HUES48 (cell line): ENCODE results near the gene COL8A1.
"Not testable (repeated sequence)": the region's sequence is repeated elsewhere in the genome, so short reads cannot be mapped to it uniquely, and the experiment has no call there.

Experiments
- H3K27ac ChIP-seq: one replicate; pipeline ENCODE4 v1.7.0; 2013; ENCODE audit warnings: low read depth, low read length, inconsistent platforms
- H3K27me3 ChIP-seq: 2 replicates; pipeline ENCODE4 v1.6.1; 2013; ENCODE audit warnings: mild to moderate bottlenecking, low read length; ENCODE audit not compliant: control insufficient read depth, insufficient read depth
- H3K36me3 ChIP-seq: 2 replicates; pipeline ENCODE4 v1.6.1; 2013; ENCODE audit warnings: low read length; ENCODE audit not compliant: control insufficient read depth, insufficient read depth
- H3K4me1 ChIP-seq: 2 replicates; pipeline ENCODE4 v1.6.1; 2013; ENCODE audit warnings: mild to moderate bottlenecking, low read length; ENCODE audit not compliant: control insufficient read depth, insufficient read depth
- H3K4me3 ChIP-seq: 2 replicates; pipeline ENCODE4 v1.5.1; 2013; ENCODE audit warnings: mild to moderate bottlenecking, low read depth, low read length
- H3K9ac ChIP-seq: 2 replicates; pipeline ENCODE4 v1.6.1; 2013; ENCODE audit warnings: mild to moderate bottlenecking, low read depth, low read length, moderate library complexity
- H3K9me3 ChIP-seq: 2 replicates; pipeline ENCODE4 v1.6.1; 2013; ENCODE audit warnings: low read length; ENCODE audit not compliant: control insufficient read depth, insufficient read depth

Gene COL8A1

DNA sequence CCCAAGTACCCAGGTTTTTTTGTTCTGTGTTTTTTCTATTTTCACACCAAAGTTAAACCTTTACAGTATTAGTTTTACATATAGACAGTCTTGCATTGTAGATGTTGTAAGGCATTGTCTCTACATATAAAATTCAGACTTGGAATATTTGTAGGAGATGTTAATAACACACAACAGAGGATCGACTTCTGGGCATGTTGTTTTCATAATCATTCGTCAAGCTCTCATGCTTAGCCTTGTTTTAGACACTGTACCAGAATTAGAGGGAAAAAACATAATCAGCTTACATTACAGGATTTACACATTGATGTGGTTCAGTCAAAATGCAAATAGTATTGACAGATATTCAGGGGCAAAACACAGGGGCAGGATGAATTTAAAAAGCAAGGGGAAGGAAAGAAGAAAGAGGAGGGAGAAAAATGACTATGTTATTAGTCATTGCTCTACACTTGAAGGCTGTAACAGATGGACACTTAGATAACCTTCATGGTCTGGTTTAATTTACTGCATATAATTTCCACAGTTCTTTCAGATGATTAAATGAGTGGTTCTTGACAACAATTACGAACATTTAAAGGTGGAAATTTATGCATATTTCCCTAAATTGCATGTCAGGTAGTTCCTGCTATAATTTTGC lies 186.7 kb downstream of the COL8A1 start:
- Histone ChIP-seq H3K9me3 (no peaks in the 10 kb centered on the region), H3K4me3 (no peak overlapping the region), H3K27ac (no peak overlapping the region), H3K27me3 (no peaks in the 10 kb centered on the region), H3K36me3 (no peaks in the 10 kb centered on the region), H3K9ac (no peak overlapping the region), H3K4me1 (peaks cover 14% of the 10 kb centered on the region; the same call in 1 of the 2 replicates)

DNA sequence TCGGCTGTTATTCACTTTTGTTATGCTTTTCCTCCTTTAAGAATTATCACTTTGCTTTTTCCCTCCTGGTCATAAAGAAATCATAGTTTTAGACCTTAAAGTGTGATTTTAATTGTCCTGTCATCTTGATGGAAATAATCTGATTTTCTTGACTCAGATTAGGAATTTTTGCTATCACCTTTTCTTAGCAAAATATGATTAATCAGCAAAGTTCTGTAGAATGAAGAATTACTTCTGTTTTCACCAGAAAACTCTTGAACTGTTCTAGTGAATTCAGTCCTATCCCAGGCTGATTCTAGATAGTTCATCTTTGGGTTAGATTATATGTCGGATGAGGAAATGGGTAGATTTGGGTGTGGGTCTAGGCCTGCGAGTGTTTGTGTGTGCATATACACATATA lies 191.4 kb downstream of the COL8A1 start:
- H3K27ac ChIP-seq = no peak overlapping the region
- H3K4me3 ChIP-seq = no peak overlapping the region
- H3K9me3 ChIP-seq = no peaks in the 10 kb centered on the region
- H3K4me1 ChIP-seq = peaks cover 15% of the 10 kb centered on the region
- H3K9ac ChIP-seq = no peak overlapping the region
- H3K27me3 ChIP-seq = no peaks in the 10 kb centered on the region
- H3K36me3 ChIP-seq = no peaks in the 10 kb centered on the region

DNA sequence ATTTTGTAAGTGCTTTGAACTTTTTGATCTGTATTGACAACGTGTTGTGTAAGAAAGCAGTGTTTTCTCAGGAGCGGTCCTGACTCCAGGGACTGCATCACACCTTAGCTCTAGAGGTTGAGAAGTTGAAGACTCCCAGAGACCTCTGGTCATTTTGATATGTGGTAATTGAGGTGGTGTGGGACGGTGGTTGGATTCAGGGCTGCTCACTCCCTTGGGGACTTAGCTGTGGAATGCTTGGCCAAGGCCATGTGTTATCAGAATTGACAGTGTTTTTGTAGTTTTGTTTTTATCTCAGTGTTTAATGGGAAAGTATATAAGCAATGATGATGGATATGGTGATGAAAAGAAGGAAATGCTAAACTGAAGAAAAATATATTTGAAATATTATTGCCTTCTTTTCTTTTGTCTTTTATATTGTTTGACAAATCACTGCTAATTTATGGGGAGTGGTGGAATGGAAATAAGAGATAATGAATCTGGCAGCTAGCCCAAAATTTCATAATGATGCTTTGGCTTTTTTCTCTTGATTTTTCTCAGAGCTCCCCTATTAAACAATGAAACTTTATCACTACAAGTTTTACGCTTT lies 195.3 kb downstream of the COL8A1 start:
- Histone ChIP-seq H3K4me3 (no peak overlapping the region), H3K36me3 (no peaks in the 10 kb centered on the region), H3K27me3 (no peaks in the 10 kb centered on the region), H3K4me1 (peaks cover 10% of the 10 kb centered on the region), H3K9ac (no peak overlapping the region), H3K27ac (no peak overlapping the region), H3K9me3 (no peaks in the 10 kb centered on the region)

DNA sequence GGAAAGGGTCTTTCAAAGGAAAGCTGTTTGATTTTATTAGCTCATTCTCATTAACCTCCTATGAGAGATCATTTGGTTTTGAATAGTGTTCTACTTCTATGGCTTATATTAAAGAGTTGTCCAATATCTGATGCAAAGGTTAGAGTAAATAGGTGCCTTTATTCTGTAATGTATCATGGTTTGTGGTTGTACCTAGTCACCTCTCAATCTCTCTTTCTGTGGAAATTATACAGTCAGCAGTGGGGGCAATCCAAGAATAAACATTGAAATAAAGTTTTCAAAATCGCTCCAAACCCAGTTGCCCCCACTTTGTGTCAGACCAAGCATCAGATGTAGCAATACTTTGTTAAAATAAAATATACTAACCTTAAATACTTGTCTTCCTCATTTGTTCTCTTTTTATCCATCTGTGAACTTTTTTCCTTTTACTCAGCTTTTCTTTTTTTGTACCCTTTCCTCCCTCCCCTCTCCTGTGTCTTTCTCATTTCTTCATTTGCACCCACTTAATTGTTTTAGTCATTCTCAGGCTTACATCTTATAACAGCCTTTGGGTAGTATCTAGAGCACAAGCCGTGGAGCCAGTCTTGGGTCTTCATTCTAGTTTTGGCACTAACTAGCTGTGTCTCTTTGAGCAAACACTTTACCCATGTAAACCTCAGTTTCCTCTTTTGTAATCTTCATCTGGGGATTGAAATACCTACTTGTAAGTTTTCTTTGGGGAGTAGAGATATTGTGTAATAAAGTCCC lies 196.0 kb downstream of the COL8A1 start:
- no peak overlapping the region for H3K27ac ChIP-seq
- H3K4me3 ChIP-seq = no peak overlapping the region
- no peaks in the 10 kb centered on the region for H3K9me3 ChIP-seq

GRCh38 chr3:99836681-99837080 lies 198.3 kb downstream of the COL8A1 start:
- Histone ChIP-seq H3K9ac (no peak overlapping the region), H3K36me3 (no peaks in the 10 kb centered on the region), H3K4me1 (peaks cover 8% of the 10 kb centered on the region; the same call in 1 of the 2 replicates), H3K27me3 (no peaks in the 10 kb centered on the region), H3K27ac (no peak overlapping the region), H3K9me3 (no peaks in the 10 kb centered on the region), H3K4me3 (no peak overlapping the region)

More for the DNA sequence above, 196.0 kb downstream of the COL8A1 start:
- Histone ChIP-seq H3K36me3 (no peaks in the 10 kb centered on the region), H3K27me3 (no peaks in the 10 kb centered on the region), H3K4me1 (peaks cover 11% of the 10 kb centered on the region), H3K9ac (no peak overlapping the region)

- peaks cover 6% of the 10 kb centered on the region; the same call in 1 of the 2 replicates for H3K4me1 ChIP-seq
- no peak overlapping the region for H3K27ac ChIP-seq
- no peak overlapping the region for H3K9ac ChIP-seq
- no peak overlapping the region for H3K4me3 ChIP-seq
- H3K9me3 ChIP-seq = no peaks in the 10 kb centered on the region
- no peaks in the 10 kb centered on the region for H3K36me3 ChIP-seq
- no peaks in the 10 kb centered on the region for H3K27me3 ChIP-seq
Measured at GRCh38 chr3:99837715-99838114, 199.3 kb downstream of the COL8A1 start.

DNA sequence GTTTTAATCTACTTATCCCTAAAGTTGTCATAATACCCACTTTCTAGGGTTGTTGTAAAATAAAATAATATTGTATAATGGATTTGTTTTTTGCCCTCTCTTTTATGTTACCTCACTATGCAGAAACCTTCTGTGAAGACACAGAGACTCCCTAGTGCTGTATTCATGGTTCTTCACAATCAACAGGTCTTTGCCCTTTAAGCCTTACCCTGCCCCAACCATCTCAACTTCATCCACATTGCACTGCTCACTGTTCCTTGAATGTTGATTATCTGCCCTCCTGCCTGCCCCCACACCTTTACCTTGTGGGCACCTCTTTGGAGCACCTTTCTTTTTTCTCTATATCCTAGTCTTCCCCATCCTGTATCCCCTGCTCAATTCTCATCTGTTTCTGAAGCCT lies 200.4 kb downstream of the COL8A1 start:
- no peaks in the 10 kb centered on the region for H3K9me3 ChIP-seq
- H3K4me3 ChIP-seq = no peak overlapping the region
- no peak overlapping the region for H3K9ac ChIP-seq
- H3K4me1 ChIP-seq = peaks cover 9% of the 10 kb centered on the region; the same call in 1 of the 2 replicates
- H3K36me3 ChIP-seq = no peaks in the 10 kb centered on the region
- no peaks in the 10 kb centered on the region for H3K27me3 ChIP-seq
- H3K27ac ChIP-seq = no peak overlapping the region

DNA sequence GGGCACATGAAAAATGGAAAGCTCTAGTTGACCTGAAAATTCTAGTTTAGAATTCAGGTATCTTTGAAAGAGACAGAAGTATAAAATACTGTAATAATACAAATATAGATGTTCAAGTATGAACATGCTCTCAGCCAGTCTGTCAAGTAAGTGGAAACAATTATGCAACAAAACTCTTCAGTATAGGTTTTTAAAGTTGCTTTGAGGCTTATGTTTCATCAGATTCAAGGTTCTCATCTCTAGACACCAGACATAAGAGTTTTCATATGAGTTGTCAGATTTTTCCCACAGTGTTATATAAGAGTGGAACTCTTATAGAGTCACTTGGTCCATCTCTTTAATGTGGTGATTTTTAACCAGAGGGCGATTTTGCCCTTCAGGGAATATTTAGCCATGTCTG lies 201.2 kb downstream of the COL8A1 start:
- Histone ChIP-seq H3K27me3 (no peaks in the 10 kb centered on the region), H3K9ac (no peak overlapping the region), H3K36me3 (no peaks in the 10 kb centered on the region), H3K27ac (no peak overlapping the region), H3K9me3 (no peaks in the 10 kb centered on the region), H3K4me1 (peaks cover 10% of the 10 kb centered on the region), H3K4me3 (no peak overlapping the region)

DNA sequence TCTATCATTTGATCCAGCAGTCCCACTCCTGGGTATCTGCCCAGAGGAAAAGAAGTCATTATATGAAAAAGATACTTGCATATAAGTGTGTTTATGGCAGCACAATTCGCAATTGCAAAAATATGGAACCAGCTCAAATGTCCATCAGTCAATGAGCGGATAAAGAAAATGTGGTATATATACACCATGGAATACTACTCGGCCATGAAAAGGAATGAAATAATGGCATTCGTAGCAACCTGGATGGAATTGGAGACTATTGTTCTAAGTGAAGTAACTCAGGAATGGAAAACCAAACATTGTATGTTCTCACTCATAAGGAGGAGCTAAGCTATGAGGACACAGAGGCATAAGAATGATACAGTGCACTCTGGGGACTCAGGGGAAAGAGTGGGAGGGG lies 203.6 kb downstream of the COL8A1 start:
- not testable (repeated sequence) for H3K9ac ChIP-seq, H3K36me3 ChIP-seq, H3K27ac ChIP-seq, H3K4me3 ChIP-seq, H3K9me3 ChIP-seq, H3K27me3 ChIP-seq
- peaks cover 26% of the 10 kb centered on the region for H3K4me1 ChIP-seq

DNA sequence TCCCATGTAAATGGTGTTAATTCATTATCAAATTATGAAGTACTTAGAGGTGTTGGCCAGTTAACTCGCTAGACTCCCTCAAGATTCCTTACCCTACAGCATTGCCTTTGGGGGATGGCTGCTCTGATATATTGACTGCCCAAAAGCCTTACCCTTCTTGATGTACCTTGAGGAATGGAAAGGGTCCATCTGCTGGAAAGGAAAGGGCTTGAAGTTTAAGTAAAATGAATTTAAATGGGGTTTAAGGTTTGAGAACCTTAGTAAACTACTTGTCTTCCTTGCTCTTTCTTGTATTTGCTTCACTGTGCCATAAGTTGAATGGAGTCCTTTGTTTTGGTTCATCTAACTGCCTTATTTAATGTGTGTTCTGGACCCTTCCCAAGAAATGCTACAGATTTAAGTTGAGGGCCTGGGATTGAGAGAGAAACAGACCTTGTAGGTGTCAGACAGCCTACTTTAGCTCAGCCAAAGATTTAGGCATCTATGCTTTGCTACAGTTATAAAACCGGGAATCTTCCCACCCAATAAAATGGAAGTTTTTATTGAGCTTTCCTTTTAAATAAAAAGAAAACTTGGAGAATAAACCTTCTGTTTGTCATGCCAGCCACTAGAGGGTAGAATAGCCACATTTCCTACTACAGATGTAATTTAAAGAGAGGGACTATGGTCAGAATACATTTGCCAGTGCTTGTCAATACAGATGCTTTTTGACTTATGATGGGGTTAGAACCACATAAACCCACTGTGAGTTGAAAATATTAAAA lies 204.6 kb downstream of the COL8A1 start:
- H3K9ac ChIP-seq = no peak overlapping the region
- no peak overlapping the region for H3K4me3 ChIP-seq
- H3K9me3 ChIP-seq = no peaks in the 10 kb centered on the region
- H3K27me3 ChIP-seq = no peaks in the 10 kb centered on the region
- no peaks in the 10 kb centered on the region for H3K36me3 ChIP-seq
- peaks cover 28% of the 10 kb centered on the region for H3K4me1 ChIP-seq
- H3K27ac ChIP-seq = no peak overlapping the region
